Lower lobe of right lung (tissue), 2 donors: ENCODE measurements around the gene GP1BB. TPM values are rescaled to one million over a fixed set of nuclear protein-coding genes. Genes with fewer than 3 reads are reported as not detected.

Source experiments
- ATAC-seq, 2 donors: fragments of 200-7000 bp; cut with Tn5 transposase; one replicate each; pipeline ENCODE4 v1.9.1; 2020 to 2022; ENCODE audit warnings: mild to moderate bottlenecking in 2 of 2, moderate library complexity in 2 of 2
- DNase-seq: peaks from one replicate; pipeline ENCODE4 v3.0.0-alpha.2; 2020
- H3K27ac ChIP-seq: fragments of 200-600 bp; one replicate; pipeline ENCODE4 v1.8.0; 2022
- H3K27me3 ChIP-seq: fragments of 200-600 bp; one replicate; pipeline ENCODE4 v1.8.0; 2022; ENCODE audit warnings: low read depth
- H3K36me3 ChIP-seq: fragments of 200-600 bp; one replicate; pipeline ENCODE4 v1.8.0; 2022; ENCODE audit warnings: mild to moderate bottlenecking
- H3K4me1 ChIP-seq: fragments of 200-600 bp; one replicate; pipeline ENCODE4 v1.8.0; 2022
- H3K4me3 ChIP-seq: fragments of 200-600 bp; one replicate; pipeline ENCODE4 v1.8.0; 2022; ENCODE audit warnings: mild to moderate bottlenecking
- H3K9me3 ChIP-seq: fragments of 200-600 bp; one replicate; pipeline ENCODE4 v1.8.0; 2022
- intact Hi-C: fragments of 100-400 bp; cut with DNase I; formaldehyde crosslinking; loops from one replicate; pipeline ENCODE4 v1.11.0; 2022
- total RNA-seq: library from RNA; stranded (reverse); fragmentation: NEBNext Ultra II Directional; extraction: Animal tissue kit (Norgen Biotek cat#: 25700); gene quantifications from one replicate; pipeline ENCODE4 v1.2.1, GENCODE V29; 2021
- TF ChIP-seq, protein P1 (sequence below): fragments of 200-600 bp; IDR thresholded peaks from one replicate; pipeline ENCODE4 v1.8.0; 2022; ENCODE audit warnings: antibody characterized with exemption, mild to moderate bottlenecking
- donor health status: DM: no; HTN: yes; CAD: no; lungs with severe emphysema.

Gene GP1BB
- total RNA-seq, 1 donor from 2014 or later, result 2.8 TPM

DNA sequence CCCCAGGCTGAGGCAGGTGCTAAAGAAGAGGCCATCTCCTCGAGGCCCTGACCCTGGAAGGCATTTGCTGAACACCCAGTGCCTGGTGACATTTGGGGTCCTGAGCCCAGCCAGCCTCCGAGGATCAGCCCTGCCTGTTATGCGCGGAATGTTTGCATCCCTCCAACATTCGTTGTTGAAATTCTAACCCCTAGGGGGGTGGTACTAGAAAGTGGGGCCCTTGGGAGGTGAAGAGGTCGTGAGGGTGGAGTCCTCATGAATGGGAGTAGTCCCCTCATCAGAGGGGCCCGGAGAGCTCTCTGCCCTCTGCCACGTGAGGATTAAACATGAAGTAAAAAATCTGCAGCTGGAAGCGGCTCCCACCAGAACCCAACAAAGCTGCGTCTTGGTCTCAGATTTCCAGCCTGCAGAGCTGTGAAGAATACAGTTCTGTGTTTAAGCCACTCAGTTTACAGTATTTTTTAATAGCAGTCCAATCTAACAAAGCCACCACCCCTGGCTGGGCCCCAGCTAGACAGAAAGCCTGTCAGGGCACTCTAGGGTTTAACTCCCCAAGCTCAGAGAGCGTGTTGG is 44.3 kb upstream of the GP1BB start:
- Histone ChIP-seq H3K9me3 (no peaks in the 10 kb centered on the region), H3K4me1 (no peaks in the 10 kb centered on the region), H3K27me3 (peaks cover 18% of the 10 kb centered on the region), H3K4me3 (no peak overlapping the region), H3K27ac (no peak overlapping the region), H3K36me3 (no peaks in the 10 kb centered on the region)
- TF ChIP-seq, protein P1, sequence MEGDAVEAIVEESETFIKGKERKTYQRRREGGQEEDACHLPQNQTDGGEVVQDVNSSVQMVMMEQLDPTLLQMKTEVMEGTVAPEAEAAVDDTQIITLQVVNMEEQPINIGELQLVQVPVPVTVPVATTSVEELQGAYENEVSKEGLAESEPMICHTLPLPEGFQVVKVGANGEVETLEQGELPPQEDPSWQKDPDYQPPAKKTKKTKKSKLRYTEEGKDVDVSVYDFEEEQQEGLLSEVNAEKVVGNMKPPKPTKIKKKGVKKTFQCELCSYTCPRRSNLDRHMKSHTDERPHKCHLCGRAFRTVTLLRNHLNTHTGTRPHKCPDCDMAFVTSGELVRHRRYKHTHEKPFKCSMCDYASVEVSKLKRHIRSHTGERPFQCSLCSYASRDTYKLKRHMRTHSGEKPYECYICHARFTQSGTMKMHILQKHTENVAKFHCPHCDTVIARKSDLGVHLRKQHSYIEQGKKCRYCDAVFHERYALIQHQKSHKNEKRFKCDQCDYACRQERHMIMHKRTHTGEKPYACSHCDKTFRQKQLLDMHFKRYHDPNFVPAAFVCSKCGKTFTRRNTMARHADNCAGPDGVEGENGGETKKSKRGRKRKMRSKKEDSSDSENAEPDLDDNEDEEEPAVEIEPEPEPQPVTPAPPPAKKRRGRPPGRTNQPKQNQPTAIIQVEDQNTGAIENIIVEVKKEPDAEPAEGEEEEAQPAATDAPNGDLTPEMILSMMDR, result no peak
- ATAC-seq (no peak), DNase-seq (no peak)
- intact Hi-C loops, result no loop called here

DNA sequence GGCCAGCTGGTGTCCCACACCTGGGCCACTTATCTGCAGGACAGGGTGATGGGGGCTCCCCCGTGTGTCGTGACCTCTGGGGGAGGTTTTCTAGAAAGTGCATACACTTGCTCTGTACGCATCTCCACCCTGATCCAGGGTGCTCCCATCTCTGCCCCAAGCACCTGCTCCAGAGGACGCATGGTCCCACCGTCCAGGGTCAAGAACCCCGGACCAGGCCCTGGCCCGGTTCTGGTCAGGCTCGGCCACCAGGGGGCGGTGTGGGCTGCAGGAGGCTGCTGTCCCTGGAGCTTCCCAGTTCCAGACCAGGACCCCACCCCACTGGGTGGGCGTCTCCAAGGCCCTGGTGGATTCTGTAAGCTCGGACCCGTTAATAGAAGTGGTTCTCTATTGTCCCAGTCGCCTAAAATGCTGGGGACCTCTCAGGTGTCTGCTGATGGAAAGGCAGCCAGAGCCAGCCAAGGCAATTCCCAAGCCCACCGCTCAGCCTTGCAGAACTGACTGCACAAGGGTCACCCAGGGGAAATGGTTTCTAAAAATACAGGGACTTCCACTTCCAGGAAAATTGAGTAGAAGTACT is 43.7 kb upstream of the GP1BB start:
- ATAC-seq (peak; percentile 82 to 92), DNase-seq (peak; percentile 76)
- TF ChIP-seq, protein P1, result peak; percentile 92
- H3K27ac ChIP-seq, result no peak overlapping the region
- no peak overlapping the region for H3K4me3 ChIP-seq
- peaks cover 18% of the 10 kb centered on the region for H3K27me3 ChIP-seq
- H3K4me1 ChIP-seq, result no peaks in the 10 kb centered on the region
- H3K36me3 ChIP-seq, result no peaks in the 10 kb centered on the region
- intact Hi-C loops, result no loop called here
- no peaks in the 10 kb centered on the region for H3K9me3 ChIP-seq

GRCh38 chr22:19680287-19680881 is 43.0 kb upstream of the GP1BB start:
- ATAC-seq, result no peak
- H3K27me3 ChIP-seq, result peaks cover 18% of the 10 kb centered on the region
- intact Hi-C loops, result no loop called here
- H3K4me1 ChIP-seq, result no peaks in the 10 kb centered on the region
- no peaks in the 10 kb centered on the region for H3K36me3 ChIP-seq
- DNase-seq, result no peak
- no peaks in the 10 kb centered on the region for H3K9me3 ChIP-seq
- TF ChIP-seq, protein P1, result no peak
- no peak overlapping the region for H3K4me3 ChIP-seq
- no peak overlapping the region for H3K27ac ChIP-seq

GRCh38 chr22:19680911-19681862 is 42.2 kb upstream of the GP1BB start:
- Histone ChIP-seq H3K9me3 (no peaks in the 10 kb centered on the region), H3K36me3 (no peaks in the 10 kb centered on the region), H3K4me1 (no peaks in the 10 kb centered on the region), H3K4me3 (no peak overlapping the region), H3K27ac (no peak overlapping the region), H3K27me3 (peaks cover 18% of the 10 kb centered on the region)
- ATAC-seq (no peak), DNase-seq (no peak)
- intact Hi-C loops, result no loop called here
- TF ChIP-seq, protein P1, result no peak

DNA sequence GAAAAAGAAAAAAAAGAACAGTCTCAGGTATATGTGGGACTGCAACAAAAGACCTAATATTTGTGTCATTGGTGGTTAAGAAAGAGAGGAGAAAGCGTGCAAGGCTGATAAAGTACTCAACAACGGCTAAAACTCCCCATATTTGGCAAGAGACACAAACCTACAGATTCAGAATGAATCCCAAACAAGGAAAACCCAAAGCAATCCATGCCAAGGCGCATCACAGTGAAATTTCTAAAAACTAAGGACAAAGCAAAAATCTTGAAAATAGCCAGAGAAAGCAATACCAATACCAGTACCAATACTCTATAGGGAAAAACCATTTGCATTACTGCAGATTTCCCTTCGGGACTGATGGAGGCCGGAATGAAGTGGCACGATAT is 41.5 kb upstream of the GP1BB start:
- no peaks in the 10 kb centered on the region for H3K36me3 ChIP-seq
- no peak overlapping the region for H3K4me3 ChIP-seq
- peaks cover 18% of the 10 kb centered on the region for H3K27me3 ChIP-seq
- no peak for DNase-seq
- TF ChIP-seq, protein P1, result no peak
- no peaks in the 10 kb centered on the region for H3K9me3 ChIP-seq
- no peak for ATAC-seq
- intact Hi-C loops, result no loop called here
- no peak overlapping the region for H3K27ac ChIP-seq
- H3K4me1 ChIP-seq, result no peaks in the 10 kb centered on the region
